GM21528 (cell line): ENCODE data around the gene CUZD1.
"Not testable (repeated sequence)": the region's sequence is repeated elsewhere in the genome, so short reads cannot be mapped to it uniquely, and the experiment has no call there.

Source experiments
- ATAC-seq: cut with Tn5 transposase; IDR thresholded peaks from one replicate; pipeline ENCODE4 v1.9.1; 2021; ENCODE audit warnings: mild to moderate bottlenecking, moderate library complexity; ENCODE audit not compliant: unreplicated experiment, low FRiP score

Gene CUZD1

GRCh38 chr10:122845783-122846332 is at the start of gene CUZD1:
TSS of gene CUZD1 (minus strand) at chr10:122845857. CDS start at chr10:122845843, 14 bp downstream.
- ATAC-seq, result no peak

GRCh38 chr10:122894261-122894944 is 48.7 kb upstream of the CUZD1 start:
- no peak for ATAC-seq

DNA sequence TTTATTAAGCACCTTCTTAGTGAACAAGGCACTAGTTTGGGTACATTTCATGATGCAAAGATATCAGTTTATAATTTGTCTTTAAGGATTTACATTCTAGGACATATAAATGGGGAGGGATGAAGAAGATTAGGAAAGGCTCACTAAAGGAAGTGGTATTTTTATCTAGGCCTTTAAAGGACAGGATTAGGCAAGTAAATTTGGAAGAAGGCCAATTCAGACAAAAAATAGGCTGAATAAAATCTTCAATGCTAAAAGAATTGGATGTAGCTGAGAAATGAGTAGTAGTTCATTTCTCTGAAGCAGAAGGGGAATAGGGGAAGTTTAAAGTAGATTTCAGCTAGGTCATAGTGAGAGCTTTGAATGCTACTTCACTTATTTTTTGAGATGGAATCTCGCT is 38.5 kb upstream of the CUZD1 start:
- no peak for ATAC-seq

GRCh38 chr10:122882766-122883165 is 37.1 kb upstream of the CUZD1 start:
- no peak for ATAC-seq

GRCh38 chr10:122879339-122880273 is 33.9 kb upstream of the CUZD1 start, which contains the start of gene FAM24B:
TSS of gene FAM24B (minus strand) at chr10:122879581. CDS start at chr10:122850515, 29,066 bp downstream.
- peak; percentile 83 for ATAC-seq

DNA sequence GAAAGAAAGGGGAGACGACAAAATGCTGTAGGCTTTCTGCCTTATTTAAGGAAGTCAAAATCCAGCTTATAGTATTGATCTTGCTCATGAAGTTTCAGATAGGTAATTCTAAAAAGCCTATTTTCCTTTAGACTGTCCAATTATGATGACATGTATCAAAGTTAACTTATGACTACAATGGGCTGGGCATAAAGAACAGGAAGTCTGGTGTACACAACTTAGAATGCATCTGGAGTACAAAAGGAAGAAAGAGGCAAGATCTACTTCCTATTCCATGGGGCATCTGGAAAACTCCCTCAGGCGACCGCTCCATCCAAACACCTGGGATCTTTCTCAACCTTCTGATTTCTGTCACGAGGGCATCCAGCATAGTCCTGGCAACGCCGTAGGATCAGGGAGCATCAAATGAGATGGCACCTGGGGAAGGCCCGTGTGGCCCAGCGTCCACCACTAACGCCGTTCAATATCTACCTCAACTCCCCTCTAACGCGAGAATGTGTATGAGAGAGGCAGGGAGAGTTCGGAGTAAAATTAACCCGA is 33.2 kb upstream of the CUZD1 start:
- peak; percentile 19 for ATAC-seq

- no peak for ATAC-seq
These were observed 31.6 kb upstream of the CUZD1 start for GRCh38 chr10:122877264-122877663.

DNA sequence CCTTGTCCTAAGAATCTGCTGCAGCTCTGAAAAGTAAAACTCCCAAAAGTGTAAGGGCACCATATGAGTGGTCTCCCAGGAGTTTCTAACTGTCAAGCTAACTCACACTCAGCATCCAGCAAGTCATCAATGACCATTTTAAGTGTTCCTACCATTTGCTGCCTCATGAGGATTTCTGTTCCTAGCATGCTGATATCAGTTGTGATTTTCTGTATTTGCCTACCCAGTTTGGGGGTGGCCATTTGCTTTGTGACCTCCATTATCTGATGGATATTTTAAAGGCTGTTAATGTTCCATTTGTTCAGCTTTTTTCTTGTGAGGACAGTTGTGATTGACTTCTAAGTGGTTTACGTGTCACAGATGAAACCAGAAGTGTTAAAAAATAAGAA is 30.8 kb upstream of the CUZD1 start:
- ATAC-seq, result no peak

- ATAC-seq, result no peak
These were observed 30.3 kb upstream of the CUZD1 start for GRCh38 chr10:122875843-122876466.

DNA sequence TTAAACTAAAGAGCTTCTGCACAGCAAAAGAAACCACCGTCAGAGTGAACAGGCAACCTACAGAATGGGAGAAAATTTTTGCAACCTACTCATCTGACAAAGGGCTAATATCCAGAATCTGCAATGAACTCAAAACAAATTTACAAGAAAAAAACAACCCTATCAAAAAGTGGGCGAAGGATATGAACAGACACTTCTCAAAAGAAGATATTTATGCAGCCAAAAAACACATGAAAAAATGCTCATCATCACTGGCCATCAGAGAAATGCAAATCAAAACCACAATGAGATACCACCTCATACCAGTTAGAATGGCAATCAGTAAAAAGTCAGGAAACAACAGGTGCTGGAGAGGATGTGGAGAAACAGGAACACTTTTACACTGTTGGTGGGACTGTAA is 26.3 kb upstream of the CUZD1 start:
- not testable (repeated sequence) for ATAC-seq

GRCh38 chr10:122868768-122869167 is 23.1 kb upstream of the CUZD1 start:
- not testable (repeated sequence) for ATAC-seq

DNA sequence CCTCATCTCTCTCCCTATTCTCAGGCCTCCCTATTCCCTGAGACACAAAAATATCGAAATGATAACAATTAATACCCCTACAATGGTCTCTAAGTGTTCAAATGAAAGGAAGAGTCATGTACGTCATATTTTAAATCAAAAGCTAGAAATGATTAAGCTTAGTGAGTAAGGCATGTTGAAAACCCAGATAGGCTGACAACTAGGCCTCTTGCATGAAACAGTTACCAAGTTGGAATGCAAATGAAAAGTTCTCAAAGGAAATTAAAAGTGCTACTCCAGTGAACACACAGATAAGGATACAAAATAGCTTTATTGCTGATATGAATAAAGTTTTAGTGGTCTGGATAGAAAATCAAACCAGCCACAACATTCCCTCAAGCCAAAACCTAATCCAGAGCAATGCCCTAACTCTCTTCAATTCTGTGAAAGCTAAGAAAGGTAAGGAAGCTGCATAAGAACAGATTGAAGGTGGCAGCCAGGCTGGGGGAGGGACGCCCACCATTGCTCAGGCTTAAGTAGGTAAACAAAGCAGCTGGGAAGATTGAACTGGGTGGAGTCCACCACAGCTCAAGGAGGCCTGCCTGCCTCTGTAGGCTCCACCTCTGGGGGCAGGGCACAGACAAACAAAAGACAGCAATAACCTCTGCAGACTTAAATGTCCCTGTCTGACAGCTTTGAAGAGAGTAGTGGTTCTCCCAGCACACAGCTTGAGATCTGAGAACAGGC is 21.3 kb upstream of the CUZD1 start:
- ATAC-seq, result not testable (repeated sequence)

- ATAC-seq, result no peak
These were observed 19.2 kb upstream of the CUZD1 start for GRCh38 chr10:122864901-122865300.

- ATAC-seq, result no peak
These were observed 18.5 kb upstream of the CUZD1 start for GRCh38 chr10:122864194-122864592.

- ATAC-seq, result no peak
These were observed 17.8 kb upstream of the CUZD1 start for GRCh38 chr10:122863216-122864193.

- no peak for ATAC-seq
These were observed 16.1 kb upstream of the CUZD1 start for GRCh38 chr10:122861711-122862161.

DNA sequence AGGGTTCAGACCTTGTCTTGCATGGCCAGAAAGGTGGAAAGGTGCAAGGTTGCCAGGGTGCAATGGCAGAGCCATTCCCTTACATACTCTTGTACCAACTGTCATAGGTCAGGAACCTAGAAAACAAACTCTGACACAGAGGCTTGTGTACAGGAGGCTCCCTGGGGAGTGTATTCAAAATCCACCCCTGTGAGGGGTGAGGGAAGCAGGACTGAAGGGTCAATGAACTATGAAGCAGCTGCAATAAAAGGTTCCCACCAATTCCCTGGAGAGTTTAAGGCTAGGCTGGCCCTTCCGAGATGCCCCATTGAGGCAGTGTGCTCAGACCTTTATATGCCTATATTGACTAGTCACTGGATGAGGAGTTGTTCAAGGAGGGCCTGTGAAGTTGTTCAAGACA is 13.9 kb upstream of the CUZD1 start:
- no peak for ATAC-seq

- not testable (repeated sequence) for ATAC-seq
These were observed 12.4 kb upstream of the CUZD1 start for GRCh38 chr10:122858042-122858441.

DNA sequence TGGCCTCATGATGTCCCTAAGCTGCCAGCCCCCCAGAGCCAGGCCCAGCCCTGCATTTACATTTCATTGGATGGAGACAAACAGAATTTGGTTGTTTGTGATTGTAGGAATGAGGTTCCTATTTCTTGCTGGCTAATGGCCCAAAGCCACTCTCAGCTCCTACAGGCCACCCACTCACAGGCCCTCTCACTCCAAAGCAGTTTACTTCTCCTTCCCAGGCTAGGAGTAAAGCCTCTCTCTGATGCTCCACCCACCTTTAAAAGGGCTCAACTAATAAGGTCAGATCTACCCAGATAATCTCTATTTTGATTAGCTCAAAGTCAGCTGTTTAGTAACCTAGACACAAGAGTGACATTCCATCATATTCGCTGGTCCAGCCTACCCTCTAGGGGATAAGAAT is 11.2 kb upstream of the CUZD1 start:
- no peak for ATAC-seq
